Stomach (tissue), 9 donors: ENCODE data around the gene MAP2K1. TPM values are rescaled to one million over a fixed set of nuclear protein-coding genes. Genes with fewer than 3 reads are reported as not detected.
"Not testable (repeated sequence)": the region's sequence is repeated elsewhere in the genome, so short reads cannot be mapped to it uniquely, and the experiment has no call there.

Source experiments
- DNase-seq, 2 donors: peaks; one replicate each; pipeline versions ENCODE4 v3.0.0 to v3.0.0-alpha.2; 2013 to 2019
- H3K27ac ChIP-seq, 5 donors: fragments of 200-600 bp in 4 of 5; sonication (generic) in 4 of 5; one replicate each; pipeline ENCODE4 v1.5.1; 2013 to 2019; ENCODE audit warnings: mild to moderate bottlenecking in 1 of 5, moderate library complexity in 1 of 5
- H3K27me3 ChIP-seq, 3 donors: fragments of 200-600 bp; sonication (generic); one replicate each; pipeline ENCODE4 v1.5.1; 2017 to 2019; ENCODE audit warnings: mixed run types in 1 of 3
- H3K36me3 ChIP-seq, 4 donors: fragments of 200-600 bp; sonication (generic); 1 replicate in 3 of 4; 2 replicates in 1 of 4; pipeline ENCODE4 v1.5.1; 2016 to 2019
- H3K4me1 ChIP-seq, 4 donors: fragments of 200-600 bp; sonication (generic); one replicate each; pipeline ENCODE4 v1.5.1; 2016 to 2019
- H3K4me3 ChIP-seq, 4 donors: fragments of 200-600 bp; sonication (generic) in 3 of 4; one replicate each; pipeline ENCODE4 v1.5.1; 2016 to 2019; ENCODE audit warnings: mild to moderate bottlenecking in 1 of 4
- H3K9me3 ChIP-seq, 4 donors: fragments of 200-600 bp; sonication (generic); one replicate each; pipeline ENCODE4 v1.5.1; 2016 to 2019
- CTCF ChIP-seq, 7 experiments: fragments of 450-650 bp in 4 of 7; fragments of 200-600 bp in 3 of 7; sonication (generic) in 3 of 7; IDR thresholded peaks; one replicate each; pipeline ENCODE4 v1.5.1; 2016 to 2019; ENCODE audit warnings: antibody characterized with exemption in 7 of 7, control low read depth in 2 of 7, mild to moderate bottlenecking in 1 of 7
- EP300 ChIP-seq: sonication (generic); formaldehyde crosslinking; IDR thresholded peaks from one replicate; pipeline ENCODE4 v1.6.1; 2017; ENCODE audit warnings: antibody characterized with exemption
- POLR2A ChIP-seq, 4 donors: fragments of 450-650 bp; IDR thresholded peaks; one replicate each; pipeline ENCODE4 v1.6.1; 2016; ENCODE audit warnings: antibody characterized with exemption in 4 of 4, control low read depth in 2 of 4, mild to moderate bottlenecking in 1 of 4, moderate library complexity in 1 of 4
- POLR2AphosphoS5 ChIP-seq, 3 donors: sonication (generic); formaldehyde crosslinking; IDR thresholded peaks; one replicate each; pipeline ENCODE4 v1.6.1; 2016; ENCODE audit warnings: antibody characterized with exemption in 3 of 3
- WGBS, 5 donors: extraction: QIAGEN DNeasy Blood & Tissue Kit in 3 of 5; methylation state at CpG; one replicate each; pipeline versions ENCODE4 v1.1.5 to v1.1.7; 2013 to 2018; 5-methylcytosine and 5-hydroxymethylcytosine counted together
- intact Hi-C: fragments of 100-400 bp; cut with DNase I; formaldehyde crosslinking; loops from one replicate; pipeline ENCODE4 v1.15.1; 2023; ENCODE audit warnings: low total_unique reads
- polyA plus RNA-seq, 3 donors: library from polyadenylated mRNA; stranded (reverse); fragments of 200-250 nt; gene quantifications; one replicate each; pipeline ENCODE4 v1.2.3, GENCODE V29; 2013
- total RNA-seq, 5 donors: library from RNA; depleted of rRNA; stranded (reverse); fragments of >200 nt; gene quantifications; one replicate each; pipeline versions ENCODE4 v1.1.0 to v1.2.3, GENCODE V29; 2014 to 2016
- donor health status: healthy with polysubstance abuse.
- donor health status: Bipolar disorder and iron deficiency.
- donor health status: healthy.

Gene MAP2K1
- total and polyA plus RNA-seq, 8 donors, result 20.1 to 123 (median 26.0) TPM

- 79 to 88% (median 86%) methylated on average over 3 of the region's 3 CpGs for WGBS, 5 donors
Observed at GRCh38 chr15:66364944-66365528, 21.7 kb upstream of the MAP2K1 start.

GRCh38 chr15:66369773-66370651 lies 16.7 kb upstream of the MAP2K1 start:
- H3K27ac ChIP-seq, result peak overlapping the region in 4 of 5 donors; percentile 49 to 81 (median 61)
- TF ChIP-seq CTCF (IDR thresholded peaks at IDR 0.05), result no peak
- TF ChIP-seq POLR2AphosphoS5 (IDR thresholded peaks at IDR 0.05), result peak in 2 of 3 donors; percentile 4 to 10
- H3K9me3 ChIP-seq, result peaks cover 4 to 12% (median 10%) of the 10 kb centered on the region in 4 donors
- H3K36me3 ChIP-seq, result no peaks in the 10 kb centered on the region
- DNase-seq, result peak in 1 of 2 donors; percentile 47
- peaks cover 0 to 12% (median 0%) of the 10 kb centered on the region in 4 donors for H3K4me1 ChIP-seq
- 25 to 33% (median 31%) methylated on average over 12 of the region's 12 CpGs for WGBS, 5 donors
- intact Hi-C loops, result no loop called here
- H3K4me3 ChIP-seq, result peak overlapping the region; percentile 10 to 39 (median 27)
- H3K27me3 ChIP-seq, result no peaks in the 10 kb centered on the region

More at GRCh38 chr15:66364944-66365528, 21.7 kb upstream of the MAP2K1 start:
- Histone ChIP-seq H3K27ac (no peak overlapping the region), H3K36me3 (no peaks in the 10 kb centered on the region), H3K9me3 (no peaks in the 10 kb centered on the region), H3K4me3 (no peak overlapping the region), H3K4me1 (peaks cover 0 to 7% (median 0%) of the 10 kb centered on the region in 4 donors), H3K27me3 (no peaks in the 10 kb centered on the region)
- intact Hi-C loops, result no loop called here
- no peak for TF ChIP-seq POLR2A (IDR thresholded peaks at IDR 0.05)
- no peak for TF ChIP-seq POLR2AphosphoS5 (IDR thresholded peaks at IDR 0.05)
- no peak for TF ChIP-seq CTCF (IDR thresholded peaks at IDR 0.05)
- no peak for TF ChIP-seq EP300
- no peak for DNase-seq

- no peak for TF ChIP-seq POLR2A (IDR thresholded peaks at IDR 0.05)
- TF ChIP-seq EP300, result no peak
- TF ChIP-seq POLR2AphosphoS5 (IDR thresholded peaks at IDR 0.05), result no peak
- no peak for TF ChIP-seq CTCF (IDR thresholded peaks at IDR 0.05)
- Histone ChIP-seq H3K9me3 (peaks cover 4 to 12% (median 10%) of the 10 kb centered on the region in 4 donors), H3K36me3 (no peaks in the 10 kb centered on the region), H3K4me1 (peaks cover 0 to 12% (median 0%) of the 10 kb centered on the region in 4 donors), H3K27ac (no peak overlapping the region), H3K4me3 (no peak overlapping the region), H3K27me3 (no peaks in the 10 kb centered on the region)
- 87 to 99% (median 96%) methylated on average over 4 of the region's 4 CpGs for WGBS, 5 donors
- intact Hi-C loops, result no loop called here
- DNase-seq, result no peak
Observed at GRCh38 chr15:66374179-66374578, 12.5 kb upstream of the MAP2K1 start.

- intact Hi-C loops, result no loop called here
- DNase-seq, result no peak
- TF ChIP-seq EP300, result no peak
- TF ChIP-seq POLR2AphosphoS5 (IDR thresholded peaks at IDR 0.05), result no peak
- H3K9me3 ChIP-seq, result peaks cover 4 to 11% (median 8%) of the 10 kb centered on the region in 4 donors
- no peaks in the 10 kb centered on the region for H3K36me3 ChIP-seq
- H3K4me3 ChIP-seq, result no peak overlapping the region
- no peak overlapping the region for H3K27ac ChIP-seq
- no peaks in the 10 kb centered on the region for H3K27me3 ChIP-seq
- 89 to 94% (median 90%) methylated on average over 7 of the region's 7 CpGs for WGBS, 5 donors
- no peaks in the 10 kb centered on the region for H3K4me1 ChIP-seq
Observed at GRCh38 chr15:66378814-66379430, 7.8 kb upstream of the MAP2K1 start.

GRCh38 chr15:66381376-66381775 lies 5.3 kb upstream of the MAP2K1 start:
- peaks cover 7 to 13% (median 9%) of the 10 kb centered on the region in 4 donors for H3K4me1 ChIP-seq
- H3K27me3 ChIP-seq, intact Hi-C loops, DNase-seq, H3K4me3 ChIP-seq, H3K27ac ChIP-seq, H3K36me3 ChIP-seq, H3K9me3 ChIP-seq: not testable (repeated sequence)
- 98 to 100% (median 100%) methylated on average over 2 of the region's 2 CpGs for WGBS, 5 donors
